Occipital lobe (tissue), 2 donors: ENCODE measurements around the gene ASB17. TPM values are rescaled to one million over a fixed set of nuclear protein-coding genes. Genes with fewer than 3 reads are reported as not detected.
"Not testable (repeated sequence)": the region's sequence is repeated elsewhere in the genome, so short reads cannot be mapped to it uniquely, and the experiment has no call there.

Experiments used
- DNase-seq: peaks from one replicate; lab custom pipeline; 2025; lab: John Stamatoyannopoulos, UW
- total RNA-seq: library from RNA; depleted of rRNA; stranded (reverse); fragments of >200 nt; gene quantifications from one replicate; pipeline ENCODE4 v1.2.3, GENCODE V29; 2014

ASB17 gene
- not detected for total RNA-seq

GRCh38 chr1:75932304-75932703, at the start of gene ASB17:
TSS of gene ASB17 (minus strand) at chr1:75932404. CDS start at chr1:75932291, 113 bp downstream.
- DNase-seq: no peak

GRCh38 chr1:75980972-75981897, 49.0 kb upstream of the ASB17 start:
- DNase-seq: no peak

- DNase-seq: no peak
These were observed 38.4 kb upstream of the ASB17 start for GRCh38 chr1:75970631-75971030.

GRCh38 chr1:75969550-75969949, 37.3 kb upstream of the ASB17 start:
- DNase-seq: no peak

- no peak for DNase-seq
These were observed 35.5 kb upstream of the ASB17 start for GRCh38 chr1:75967719-75968118.

GRCh38 chr1:75964760-75965408, 32.7 kb upstream of the ASB17 start:
- no peak for DNase-seq

GRCh38 chr1:75964110-75964759, 32.0 kb upstream of the ASB17 start:
- DNase-seq: not testable (repeated sequence)

- DNase-seq: no peak
These were observed 22.4 kb upstream of the ASB17 start for GRCh38 chr1:75954586-75954985.

- DNase-seq: no peak
These were observed 21.3 kb upstream of the ASB17 start for GRCh38 chr1:75953461-75953860.

GRCh38 chr1:75952016-75952415, 19.8 kb upstream of the ASB17 start:
- DNase-seq: no peak

- no peak for DNase-seq
These were observed 18.0 kb upstream of the ASB17 start for GRCh38 chr1:75950176-75950575.

- DNase-seq: not testable (repeated sequence)
These were observed 10.8 kb upstream of the ASB17 start for GRCh38 chr1:75943037-75943436.

GRCh38 chr1:75937034-75937433, 4.8 kb upstream of the ASB17 start:
- no peak for DNase-seq

GRCh38 chr1:75922698-75923097, 9.5 kb downstream of the ASB17 start:
- DNase-seq: no peak

GRCh38 chr1:75916834-75917233, 15.4 kb downstream of the ASB17 start:
- DNase-seq: no peak

GRCh38 chr1:75908717-75909152, 23.5 kb downstream of the ASB17 start:
- DNase-seq: no peak

GRCh38 chr1:75901371-75901770, 30.8 kb downstream of the ASB17 start:
- no peak for DNase-seq

GRCh38 chr1:75884437-75884836, 47.8 kb downstream of the ASB17 start:
- DNase-seq: no peak

- DNase-seq: no peak
These were observed 52.2 kb downstream of the ASB17 start for GRCh38 chr1:75879985-75880384.

GRCh38 chr1:75870951-75871350, 61.3 kb downstream of the ASB17 start:
- DNase-seq: no peak
